ENCODE measurements around the gene TMEM233. TPM values are rescaled to one million over a fixed set of nuclear protein-coding genes. Genes with fewer than 3 reads are reported as not detected.

The TMEM233 gene
- total RNA-seq, 4 donors from 2014 or later, result 0.12 to 0.38 (median 0.19) TPM; not detected in 1

DNA sequence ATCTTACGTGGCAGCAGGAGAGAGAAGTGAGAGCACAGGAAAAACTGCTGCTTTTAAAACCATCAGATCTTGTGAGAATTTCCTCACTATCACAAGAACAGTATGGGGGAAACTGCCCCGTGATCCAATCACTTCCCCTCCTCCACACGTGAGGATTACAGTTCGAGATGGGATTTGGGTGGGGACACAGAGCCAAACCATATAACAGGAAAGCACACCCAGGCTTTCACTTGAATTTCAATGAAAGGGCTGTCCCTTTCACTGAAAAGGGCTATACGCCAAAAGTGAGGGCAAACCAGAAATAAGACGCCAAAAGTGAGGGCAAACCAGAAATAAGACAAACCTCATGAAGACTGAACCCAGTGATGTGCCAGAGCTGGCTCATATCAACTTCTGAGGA is 22.8 kb upstream of the TMEM233 start:
- TF ChIP-seq, protein P1, sequence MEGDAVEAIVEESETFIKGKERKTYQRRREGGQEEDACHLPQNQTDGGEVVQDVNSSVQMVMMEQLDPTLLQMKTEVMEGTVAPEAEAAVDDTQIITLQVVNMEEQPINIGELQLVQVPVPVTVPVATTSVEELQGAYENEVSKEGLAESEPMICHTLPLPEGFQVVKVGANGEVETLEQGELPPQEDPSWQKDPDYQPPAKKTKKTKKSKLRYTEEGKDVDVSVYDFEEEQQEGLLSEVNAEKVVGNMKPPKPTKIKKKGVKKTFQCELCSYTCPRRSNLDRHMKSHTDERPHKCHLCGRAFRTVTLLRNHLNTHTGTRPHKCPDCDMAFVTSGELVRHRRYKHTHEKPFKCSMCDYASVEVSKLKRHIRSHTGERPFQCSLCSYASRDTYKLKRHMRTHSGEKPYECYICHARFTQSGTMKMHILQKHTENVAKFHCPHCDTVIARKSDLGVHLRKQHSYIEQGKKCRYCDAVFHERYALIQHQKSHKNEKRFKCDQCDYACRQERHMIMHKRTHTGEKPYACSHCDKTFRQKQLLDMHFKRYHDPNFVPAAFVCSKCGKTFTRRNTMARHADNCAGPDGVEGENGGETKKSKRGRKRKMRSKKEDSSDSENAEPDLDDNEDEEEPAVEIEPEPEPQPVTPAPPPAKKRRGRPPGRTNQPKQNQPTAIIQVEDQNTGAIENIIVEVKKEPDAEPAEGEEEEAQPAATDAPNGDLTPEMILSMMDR (IDR thresholded peaks at IDR 0.05), result no peak
- no peak for ATAC-seq (ENCODE audit: low FRiP score)
- DNase-seq (ENCODE audit: low spot score), result no peak

DNA sequence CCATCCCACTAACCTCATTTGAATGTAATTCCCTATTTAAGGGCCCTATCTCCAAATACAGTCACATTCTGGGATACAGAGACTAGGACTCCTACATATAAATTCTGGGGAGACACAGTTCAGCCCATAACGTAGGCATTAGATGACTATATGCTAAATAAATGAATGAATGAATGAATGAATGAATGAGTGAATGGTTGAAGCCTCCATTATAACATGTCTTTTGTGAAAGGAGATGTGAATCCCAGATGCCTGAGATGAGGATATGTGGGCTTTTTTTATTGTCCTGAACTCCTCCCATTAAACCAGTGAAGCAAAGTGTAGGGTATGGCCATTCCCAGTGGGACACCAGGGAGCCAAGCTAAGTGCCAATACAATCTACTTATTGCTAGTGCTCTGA is 20.5 kb upstream of the TMEM233 start:
- DNase-seq (ENCODE audit: low spot score) (no peak), ATAC-seq (ENCODE audit: low FRiP score) (no peak)
- TF ChIP-seq, protein P1 (IDR thresholded peaks at IDR 0.05), result no peak

DNA sequence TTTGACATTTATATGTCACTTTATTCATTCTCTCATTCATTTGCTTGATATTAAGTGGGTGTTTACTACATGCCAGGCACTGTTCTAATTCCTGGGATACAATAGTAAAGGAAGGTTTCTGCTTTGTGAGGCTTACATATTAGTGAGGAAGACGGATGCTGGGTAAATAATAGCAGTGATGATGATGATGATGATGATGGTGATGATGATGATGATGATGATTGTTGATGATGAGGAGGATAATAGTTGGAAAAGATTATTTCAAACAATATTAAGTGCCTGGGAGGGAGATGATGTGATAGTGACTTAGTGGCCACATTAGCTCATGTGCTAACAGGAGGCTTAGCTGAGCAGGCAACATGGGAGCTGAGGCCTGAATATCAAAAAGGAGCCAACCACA is 19.3 kb upstream of the TMEM233 start:
- ATAC-seq (ENCODE audit: low FRiP score), result no peak
- TF ChIP-seq, protein P1 (IDR thresholded peaks at IDR 0.05), result no peak
- DNase-seq (ENCODE audit: low spot score), result no peak

DNA sequence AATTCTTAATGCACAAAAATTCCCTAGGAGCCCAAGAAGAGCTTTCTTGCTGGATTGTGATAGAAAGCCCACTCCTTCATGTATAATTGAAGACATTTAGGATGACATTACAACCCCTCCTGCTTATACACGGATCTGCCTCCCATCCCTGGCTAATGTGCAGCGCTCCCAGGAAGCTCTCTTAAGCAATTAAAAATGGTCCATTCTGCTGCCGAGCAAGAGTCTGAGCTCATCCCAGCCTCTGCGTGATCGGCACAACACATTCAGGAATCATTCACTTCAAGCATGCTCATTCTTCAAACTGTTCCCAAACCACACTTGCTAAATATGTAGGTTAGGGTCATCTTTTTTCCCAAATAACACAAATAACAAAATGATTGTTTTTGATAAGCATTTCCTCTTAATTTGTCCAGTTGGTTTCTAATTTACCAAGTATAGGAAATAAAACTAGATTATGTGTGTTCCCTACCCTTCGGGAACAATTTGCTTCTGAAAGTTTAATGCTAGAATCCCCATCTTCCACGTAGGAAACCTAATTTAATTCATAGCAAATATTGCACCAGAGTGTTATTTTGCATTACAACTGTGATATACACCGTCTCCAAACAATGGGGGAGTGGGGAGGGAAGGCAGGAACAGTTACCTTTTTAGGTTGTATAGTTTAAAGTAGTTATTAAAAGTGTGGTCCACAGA is 17.3 kb upstream of the TMEM233 start:
- DNase-seq (ENCODE audit: low spot score) (no peak), ATAC-seq (ENCODE audit: low FRiP score) (no peak)
- TF ChIP-seq, protein P1 (IDR thresholded peaks at IDR 0.05), result no peak

DNA sequence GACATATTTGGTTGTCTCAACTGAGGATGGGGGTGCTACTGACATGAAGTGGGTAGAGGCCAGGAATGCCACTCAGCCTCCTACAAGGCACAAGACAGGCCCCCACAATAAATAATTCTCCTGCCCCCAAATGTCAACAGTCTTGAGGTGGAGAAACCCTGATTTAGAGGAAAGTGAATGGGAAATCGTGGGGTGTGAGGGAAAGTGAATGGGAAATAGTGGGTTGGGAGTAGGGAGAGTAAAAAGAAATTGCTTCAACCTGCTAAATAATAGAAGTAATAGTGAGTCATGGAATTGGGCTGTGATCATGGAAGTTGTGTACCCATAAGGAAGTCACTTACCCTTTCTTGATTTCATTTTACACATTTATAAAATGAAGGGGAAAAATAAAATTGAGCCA is 16.7 kb upstream of the TMEM233 start:
- DNase-seq (ENCODE audit: low spot score) (no peak), ATAC-seq (ENCODE audit: low FRiP score) (no peak)
- TF ChIP-seq, protein P1 (IDR thresholded peaks at IDR 0.05), result no peak

DNA sequence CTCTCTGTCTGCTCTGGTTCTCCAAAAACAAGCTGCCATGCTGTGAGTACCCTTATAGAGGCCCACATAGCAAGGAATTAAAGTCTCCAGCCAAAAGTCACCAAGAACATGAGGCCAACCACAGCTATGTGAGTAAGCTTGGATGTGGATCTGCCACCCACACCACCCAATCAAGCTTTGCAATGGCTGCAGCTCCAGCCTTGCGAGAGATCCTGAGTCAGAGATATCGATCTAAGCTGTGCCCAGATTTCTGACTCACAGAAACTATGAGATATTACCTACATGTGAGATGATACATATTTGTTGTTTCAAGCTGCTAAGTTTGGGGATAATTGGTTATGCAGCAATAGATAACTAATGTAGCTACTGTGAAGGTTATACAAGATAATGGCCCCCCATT is 15.5 kb upstream of the TMEM233 start:
- DNase-seq (ENCODE audit: low spot score) (no peak), ATAC-seq (ENCODE audit: low FRiP score) (no peak)
- TF ChIP-seq, protein P1 (IDR thresholded peaks at IDR 0.05), result no peak

DNA sequence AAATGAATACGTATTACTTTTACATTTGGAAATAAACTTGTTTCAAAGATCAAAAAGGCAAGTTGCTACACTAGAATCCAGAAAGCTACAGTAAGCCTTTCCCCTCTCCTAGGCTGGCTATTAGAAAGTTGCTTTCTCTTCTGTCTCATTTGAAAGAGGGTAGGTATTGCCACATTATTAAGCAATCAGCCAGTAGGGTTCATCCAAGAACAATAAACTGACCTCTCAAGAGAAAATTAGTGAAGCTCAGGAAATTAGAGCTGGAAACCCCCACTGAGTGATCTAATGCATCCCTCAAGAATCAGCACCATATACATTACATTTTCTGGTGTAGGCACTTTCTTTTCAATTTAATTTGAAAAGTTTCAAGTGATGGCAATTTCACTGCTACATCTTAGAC is 4.5 kb upstream of the TMEM233 start:
- no peak for DNase-seq (ENCODE audit: low spot score)
- TF ChIP-seq, protein P1 (IDR thresholded peaks at IDR 0.05), result no peak
- ATAC-seq (ENCODE audit: low FRiP score), result no peak
